Measurements from ENCODE around the gene ASB18. TPM values are rescaled to one million over a fixed set of nuclear protein-coding genes. Genes with fewer than 3 reads are reported as not detected.

The ASB18 gene
- total RNA-seq, 4 donors from 2014 or later: not detected

GRCh38 chr2:236200378-236200777 lies 63.8 kb downstream of the ASB18 start:
- intact Hi-C loops (cut with DNase I; ENCODE audit: low total_unique reads): no loop called here
- no peak for TF ChIP-seq POLR2A (IDR thresholded peaks at IDR 0.05)
- no peak for TF ChIP-seq CTCF (IDR thresholded peaks at IDR 0.05)
- Histone ChIP-seq H3K4me1 (no peaks in the 10 kb centered on the region), H3K36me3 (no peaks in the 10 kb centered on the region), H3K9me3 (no peaks in the 10 kb centered on the region), H3K4me3 (no peak overlapping the region), H3K27ac (no peak overlapping the region), H3K27me3 (no peaks in the 10 kb centered on the region)
- no peak for DNase-seq

DNA sequence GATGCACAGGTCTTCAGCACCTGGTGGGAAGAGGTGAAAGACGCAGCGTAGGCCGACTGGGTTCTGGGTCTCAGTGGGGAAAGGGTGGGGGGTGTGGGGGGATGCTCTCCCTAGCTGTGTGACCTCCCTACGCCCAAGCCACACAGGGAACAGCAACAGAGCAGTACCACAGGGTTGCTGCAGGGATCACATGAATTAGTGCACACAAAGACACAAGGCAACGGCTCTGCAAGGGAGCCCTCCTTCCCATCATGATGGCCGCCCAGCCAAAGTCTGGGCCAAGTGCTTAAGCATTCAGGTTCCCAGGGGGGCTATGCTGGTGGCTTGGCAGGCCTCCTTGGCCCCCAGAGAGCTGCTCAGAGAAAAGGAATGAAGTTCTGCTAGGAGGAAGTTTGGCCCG lies 67.8 kb downstream of the ASB18 start:
- Histone ChIP-seq H3K9me3 (no peaks in the 10 kb centered on the region), H3K4me3 (no peak overlapping the region), H3K27ac (no peak overlapping the region), H3K27me3 (no peaks in the 10 kb centered on the region), H3K4me1 (no peaks in the 10 kb centered on the region), H3K36me3 (no peaks in the 10 kb centered on the region)
- intact Hi-C loops (cut with DNase I; ENCODE audit: low total_unique reads): no loop called here
- TF ChIP-seq CTCF (IDR thresholded peaks at IDR 0.05) (no peak), POLR2A (IDR thresholded peaks at IDR 0.05) (no peak)
- no peak for DNase-seq

GRCh38 chr2:236195726-236196125 lies 68.5 kb downstream of the ASB18 start:
- H3K9me3 ChIP-seq: no peaks in the 10 kb centered on the region
- H3K4me1 ChIP-seq: no peaks in the 10 kb centered on the region
- intact Hi-C loops (cut with DNase I; ENCODE audit: low total_unique reads): no loop called here
- TF ChIP-seq POLR2A (IDR thresholded peaks at IDR 0.05) (no peak), CTCF (IDR thresholded peaks at IDR 0.05) (no peak)
- no peak overlapping the region for H3K4me3 ChIP-seq
- no peaks in the 10 kb centered on the region for H3K27me3 ChIP-seq
- DNase-seq: no peak
- no peak overlapping the region for H3K27ac ChIP-seq
- no peaks in the 10 kb centered on the region for H3K36me3 ChIP-seq

- no peaks in the 10 kb centered on the region for H3K36me3 ChIP-seq
- no peaks in the 10 kb centered on the region for H3K9me3 ChIP-seq
- no peaks in the 10 kb centered on the region for H3K4me1 ChIP-seq
- TF ChIP-seq POLR2A (IDR thresholded peaks at IDR 0.05) (no peak), CTCF (IDR thresholded peaks at IDR 0.05) (no peak)
- no peak for DNase-seq
- H3K4me3 ChIP-seq: no peak overlapping the region
- intact Hi-C loops (cut with DNase I; ENCODE audit: low total_unique reads): no loop called here
- H3K27me3 ChIP-seq: no peaks in the 10 kb centered on the region
- no peak overlapping the region for H3K27ac ChIP-seq
Observed at GRCh38 chr2:236194786-236195185, 69.4 kb downstream of the ASB18 start.

GRCh38 chr2:236193026-236193425 lies 71.2 kb downstream of the ASB18 start:
- Histone ChIP-seq H3K4me1 (no peaks in the 10 kb centered on the region), H3K36me3 (no peaks in the 10 kb centered on the region), H3K9me3 (no peaks in the 10 kb centered on the region), H3K27ac (no peak overlapping the region), H3K4me3 (no peak overlapping the region), H3K27me3 (no peaks in the 10 kb centered on the region)
- intact Hi-C loops (cut with DNase I; ENCODE audit: low total_unique reads): no loop called here
- no peak for DNase-seq
- no peak for TF ChIP-seq CTCF (IDR thresholded peaks at IDR 0.05)
- no peak for TF ChIP-seq POLR2A (IDR thresholded peaks at IDR 0.05)

Measured in uterus (tissue), 4 donors.